CD4-positive, CD25-positive, alpha-beta regulatory T cell (primary cell): ENCODE results near the gene SORBS2. TPM values are rescaled to one million over a fixed set of nuclear protein-coding genes. Genes with fewer than 3 reads are reported as not detected.
"Not testable (repeated sequence)": the region's sequence is repeated elsewhere in the genome, so short reads cannot be mapped to it uniquely, and the experiment has no call there.

ENCODE experiments used
- ATAC-seq, 2 donors: fragments of 150-1000 bp; cut with Tn5 transposase; one replicate each; pipeline ENCODE4 v1.10.0; 2021; ENCODE audit warnings: low read depth in 2 of 2, moderate number of reproducible peaks in 2 of 2, moderate library complexity in 1 of 2
- DNase-seq, 3 donors: peaks; one replicate each; pipeline versions ENCODE4 v3.0.0 to v3.0.0-alpha.2; 2012 to 2022; ENCODE audit warnings: mixed read lengths in 1 of 3
- H3K27ac ChIP-seq: one replicate; pipeline ENCODE4 v1.7.0; 2013; ENCODE audit warnings: mild to moderate bottlenecking, low read length; ENCODE audit not compliant: insufficient read depth, poor library complexity, severe bottlenecking
- H3K27me3 ChIP-seq: one replicate; pipeline ENCODE4 v1.7.0; 2013; ENCODE audit warnings: low read length; ENCODE audit not compliant: control insufficient read depth, insufficient read depth
- H3K36me3 ChIP-seq: one replicate; pipeline ENCODE4 v1.7.0; 2013; ENCODE audit warnings: mild to moderate bottlenecking, low read length, moderate library complexity; ENCODE audit not compliant: control insufficient read depth, insufficient read depth
- H3K4me1 ChIP-seq: 2 replicates; pipeline ENCODE4 v1.7.0; 2013; ENCODE audit warnings: mild to moderate bottlenecking, low read length; ENCODE audit not compliant: insufficient read depth, control insufficient read depth, poor library complexity, severe bottlenecking
- H3K4me3 ChIP-seq: one replicate; pipeline ENCODE4 v1.7.0; 2013; ENCODE audit warnings: low read depth, mild to moderate bottlenecking, low read length, moderate library complexity
- H3K9me3 ChIP-seq, 2 experiments: 1 replicate in 1 of 2; 2 replicates in 1 of 2; pipeline ENCODE4 v1.7.0; 2013; ENCODE audit warnings: low read length in 2 of 2, mild to moderate bottlenecking in 1 of 2, moderate library complexity in 1 of 2; ENCODE audit not compliant: control insufficient read depth in 2 of 2
- H3K27ac Mint-ChIP-seq, 3 donors: one replicate each; pipeline ENCODE4 v1.8.0; 2020 to 2022; ENCODE audit warnings: mild to moderate bottlenecking in 3 of 3, mixed read lengths in 3 of 3, moderate library complexity in 2 of 3
- H3K27me3 Mint-ChIP-seq: one replicate; pipeline ENCODE4 v1.8.0; 2022; ENCODE audit warnings: mild to moderate bottlenecking, mixed read lengths
- H3K36me3 Mint-ChIP-seq: one replicate; pipeline ENCODE4 v1.8.0; 2020; ENCODE audit warnings: mixed read lengths
- H3K4me1 Mint-ChIP-seq, 4 donors: one replicate each; pipeline ENCODE4 v1.8.0; 2020 to 2022; ENCODE audit warnings: mixed read lengths in 4 of 4, mild to moderate bottlenecking in 1 of 4
- H3K4me3 Mint-ChIP-seq, 4 donors: one replicate each; pipeline ENCODE4 v1.8.0; 2020 to 2022; ENCODE audit warnings: mild to moderate bottlenecking in 4 of 4, mixed read lengths in 4 of 4, moderate library complexity in 3 of 4
- H3K9me3 Mint-ChIP-seq, 7 donors: one replicate each; pipeline ENCODE4 v1.8.0; 2020 to 2022; ENCODE audit warnings: mixed read lengths in 7 of 7, mild to moderate bottlenecking in 3 of 7, moderate library complexity in 2 of 7
- polyA plus RNA-seq, 4 donors: library from polyadenylated mRNA; unstranded; fragments of 300-500 nt; fragmentation: Illumina TruSeq; gene quantifications; one replicate each; pipeline ENCODE4 v1.2.3, GENCODE V29; 2021
- total RNA-seq: library from RNA; stranded (reverse); gene quantifications from one replicate; pipeline ENCODE4 v1.2.3, GENCODE V29; 2022

The SORBS2 gene
- total and polyA plus RNA-seq, 5 donors from 2014 or later, result 0.07 TPM; not detected in 4

DNA sequence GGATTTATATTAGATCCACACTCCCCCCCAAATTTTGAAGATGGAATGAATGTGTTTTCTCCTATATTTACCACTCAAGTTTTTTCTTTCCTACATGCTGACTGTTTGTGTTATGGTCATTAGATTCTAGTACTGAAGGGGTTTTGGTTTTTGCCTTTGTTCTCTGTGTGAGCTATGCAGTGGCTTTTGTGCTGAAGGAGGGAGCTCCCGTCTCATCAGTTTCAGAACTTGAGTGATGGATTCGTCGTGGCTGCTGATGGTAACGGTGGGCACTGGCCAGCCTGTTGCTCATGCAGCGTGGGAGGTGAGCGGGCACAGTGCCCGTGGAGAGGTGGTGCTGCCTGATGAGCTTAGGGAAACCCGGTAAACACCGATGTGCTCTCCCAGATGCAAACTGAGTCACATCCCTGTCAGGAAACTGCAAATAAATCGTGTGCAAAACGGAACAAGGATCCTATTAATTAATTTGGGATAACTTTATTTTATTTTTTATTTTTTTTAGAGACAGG, 101.5 kb downstream of the SORBS2 start:
- Histone ChIP-seq H3K27ac (no peak overlapping the region), H3K9me3 (no peaks in the 10 kb centered on the region), H3K36me3 (no peaks in the 10 kb centered on the region), H3K4me3 (no peak overlapping the region), H3K4me1 (no peaks in the 10 kb centered on the region), H3K27me3 (no peaks in the 10 kb centered on the region)
- no peaks in the 10 kb centered on the region for H3K4me1 Mint-ChIP-seq
- ATAC-seq (no peak), DNase-seq (no peak)
- H3K9me3 Mint-ChIP-seq, result peaks cover 0 to 4% (median 3%) of the 10 kb centered on the region in 7 donors
- H3K27me3 Mint-ChIP-seq, result peaks cover 4% of the 10 kb centered on the region
- H3K36me3 Mint-ChIP-seq, result no peaks in the 10 kb centered on the region
- H3K27ac Mint-ChIP-seq, result no peak overlapping the region
- H3K4me3 Mint-ChIP-seq, result no peak overlapping the region

DNA sequence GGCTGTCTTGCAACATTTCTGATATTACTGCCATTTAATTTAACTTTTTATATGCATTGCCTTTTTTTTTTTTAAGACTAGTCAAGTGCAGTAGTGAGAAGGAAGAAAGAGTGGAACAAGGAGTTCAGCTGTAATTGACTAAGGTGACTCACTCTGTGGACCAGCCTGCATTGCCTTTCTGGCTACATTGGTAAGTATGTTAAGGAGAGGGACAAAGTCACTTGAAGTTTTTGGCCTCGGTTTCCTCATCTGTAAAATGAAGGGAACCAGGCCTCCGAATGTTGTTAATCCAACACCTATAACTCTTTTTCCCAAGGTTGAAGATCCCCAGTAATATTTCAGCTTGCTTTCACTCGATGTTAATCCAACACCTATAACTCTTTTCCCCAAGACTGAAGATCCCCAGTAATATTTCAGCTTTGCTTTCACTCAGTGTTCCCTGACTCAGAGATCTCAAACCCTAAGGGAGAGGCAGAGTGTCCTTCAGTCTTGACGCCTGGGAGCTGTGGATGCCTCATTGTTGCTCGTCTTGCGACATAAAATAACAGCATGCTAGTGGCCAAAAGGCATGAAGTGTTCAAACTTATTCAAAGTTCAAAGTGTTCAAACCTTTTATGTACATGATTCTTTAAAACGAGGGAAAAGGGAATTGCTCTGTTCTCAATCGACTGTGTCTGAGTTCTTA, 102.0 kb downstream of the SORBS2 start:
- no peak overlapping the region for H3K4me3 ChIP-seq
- no peak overlapping the region for H3K27ac ChIP-seq
- no peaks in the 10 kb centered on the region for H3K4me1 ChIP-seq
- ATAC-seq (no peak), DNase-seq (no peak)
- H3K27ac Mint-ChIP-seq, result peak overlapping the region in 1 of 3 donors; percentile 34
- no peaks in the 10 kb centered on the region for H3K36me3 Mint-ChIP-seq
- H3K4me3 Mint-ChIP-seq, result no peak overlapping the region
- H3K27me3 Mint-ChIP-seq, result peaks cover 4% of the 10 kb centered on the region
- H3K9me3 Mint-ChIP-seq, result peaks cover 0 to 4% (median 3%) of the 10 kb centered on the region in 7 donors
- H3K9me3 ChIP-seq, result no peaks in the 10 kb centered on the region
- H3K36me3 ChIP-seq, result no peaks in the 10 kb centered on the region
- no peaks in the 10 kb centered on the region for H3K27me3 ChIP-seq
- no peaks in the 10 kb centered on the region for H3K4me1 Mint-ChIP-seq

DNA sequence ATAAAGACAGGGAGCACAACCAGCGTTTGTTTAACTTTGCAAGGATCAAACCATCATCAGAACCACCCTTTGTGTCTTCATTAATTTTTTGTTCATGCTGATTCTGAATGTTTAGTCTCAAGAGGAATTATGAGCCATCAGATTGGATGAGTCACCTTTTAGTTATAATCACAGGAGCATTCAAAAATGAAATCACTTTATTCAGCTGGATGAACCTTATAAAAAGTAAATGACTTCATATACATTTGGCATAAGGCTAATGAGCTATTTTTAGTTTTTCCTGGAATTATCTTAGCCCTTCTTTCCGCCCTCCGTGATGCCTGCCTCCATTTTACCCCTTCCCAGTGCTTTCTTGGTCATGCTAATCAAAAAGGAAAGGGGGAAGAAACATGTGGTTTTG, 103.6 kb downstream of the SORBS2 start:
- no peaks in the 10 kb centered on the region for H3K36me3 ChIP-seq
- Mint-ChIP-seq H3K4me3 (no peak overlapping the region), H3K27ac (no peak overlapping the region)

DNA sequence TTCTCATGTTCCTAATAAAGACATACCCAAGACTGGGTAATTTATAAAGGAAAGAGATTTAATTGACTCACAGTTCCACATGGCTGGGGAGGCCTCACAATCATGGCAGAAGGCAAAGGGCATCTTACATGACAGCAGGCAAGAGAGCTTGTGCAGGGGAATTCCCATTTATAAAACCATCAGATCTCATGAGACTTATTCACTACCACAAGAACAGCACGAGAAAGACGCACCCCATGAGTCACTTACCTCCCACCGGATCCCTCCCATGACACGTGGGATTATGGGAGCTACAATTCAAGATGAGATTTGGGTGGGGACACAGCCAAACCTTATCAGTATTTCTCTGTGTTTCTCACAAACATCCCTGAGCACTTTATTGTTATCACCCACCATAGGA, 104.4 kb downstream of the SORBS2 start:
- not testable (repeated sequence) for H3K36me3 ChIP-seq, H3K27ac Mint-ChIP-seq, H3K4me3 Mint-ChIP-seq, H3K9me3 ChIP-seq, H3K27me3 Mint-ChIP-seq, H3K27ac ChIP-seq, H3K36me3 Mint-ChIP-seq, H3K4me1 ChIP-seq, H3K4me3 ChIP-seq, H3K27me3 ChIP-seq, H3K9me3 Mint-ChIP-seq, ATAC-seq, H3K4me1 Mint-ChIP-seq, DNase-seq

More for the DNA sequence above, 103.6 kb downstream of the SORBS2 start:
- Mint-ChIP-seq H3K27me3 (peaks cover 4% of the 10 kb centered on the region), H3K9me3 (peaks cover 0 to 6% (median 3%) of the 10 kb centered on the region in 7 donors), H3K36me3 (no peaks in the 10 kb centered on the region), H3K4me1 (no peaks in the 10 kb centered on the region)
- Histone ChIP-seq H3K4me3 (no peak overlapping the region), H3K27me3 (no peaks in the 10 kb centered on the region), H3K27ac (no peak overlapping the region), H3K4me1 (no peaks in the 10 kb centered on the region), H3K9me3 (no peaks in the 10 kb centered on the region)
- no peak for ATAC-seq
- DNase-seq, result no peak

DNA sequence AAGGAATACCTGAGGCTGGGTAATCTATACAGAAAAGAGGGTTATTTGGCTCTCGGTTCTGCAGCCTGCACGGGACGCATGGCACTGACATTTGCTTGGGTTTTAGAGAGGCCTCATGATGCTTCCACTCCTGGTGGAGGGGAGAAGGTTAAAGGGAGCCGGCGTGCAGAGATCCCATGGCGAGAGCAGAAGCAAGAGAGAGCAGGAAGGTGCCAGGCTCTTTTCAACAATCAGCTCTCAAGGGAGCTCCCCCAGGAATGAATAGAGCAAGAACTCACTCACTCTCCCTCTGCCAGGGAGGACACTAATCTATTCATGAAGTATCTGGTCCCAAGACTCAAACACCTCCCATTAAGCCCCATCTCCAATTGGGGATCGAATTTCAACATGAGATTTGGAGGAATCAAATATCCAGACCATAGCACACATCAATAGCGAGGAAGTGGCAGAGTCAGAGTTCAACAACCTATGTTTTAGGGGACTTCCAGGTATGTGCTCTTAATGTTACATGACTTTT, 109.8 kb downstream of the SORBS2 start:
- Histone ChIP-seq H3K27ac (no peak overlapping the region), H3K27me3 (no peaks in the 10 kb centered on the region), H3K4me1 (no peaks in the 10 kb centered on the region), H3K4me3 (no peak overlapping the region), H3K9me3 (no peaks in the 10 kb centered on the region), H3K36me3 (no peaks in the 10 kb centered on the region)
- no peak for DNase-seq
- Mint-ChIP-seq H3K27me3 (peaks cover 9% of the 10 kb centered on the region), H3K4me3 (no peak overlapping the region), H3K4me1 (no peaks in the 10 kb centered on the region), H3K36me3 (no peaks in the 10 kb centered on the region), H3K9me3 (peaks cover 0 to 6% (median 0%) of the 10 kb centered on the region in 7 donors), H3K27ac (no peak overlapping the region)
- no peak for ATAC-seq

DNA sequence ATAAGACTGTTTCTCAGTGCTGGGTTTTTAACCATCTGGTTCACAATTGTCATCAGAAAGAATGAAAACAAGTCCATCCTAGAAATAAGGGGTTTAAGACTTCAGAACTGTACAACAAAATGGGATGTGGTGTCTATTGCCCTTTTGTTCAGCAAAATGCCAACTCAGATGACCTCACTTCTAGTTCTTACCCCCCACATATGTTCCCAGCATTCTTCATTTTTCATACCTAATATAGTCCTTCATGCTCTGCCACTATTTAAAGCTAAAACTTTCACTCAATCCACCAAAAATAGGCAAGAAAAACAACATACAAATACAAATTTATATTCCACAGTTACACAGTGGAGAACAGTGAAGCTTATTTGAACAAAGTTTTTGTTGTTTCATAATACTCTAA, 111.4 kb downstream of the SORBS2 start:
- H3K4me1 ChIP-seq, result no peaks in the 10 kb centered on the region
- no peaks in the 10 kb centered on the region for H3K4me1 Mint-ChIP-seq
- H3K27me3 Mint-ChIP-seq, result peaks cover 4% of the 10 kb centered on the region

DNA sequence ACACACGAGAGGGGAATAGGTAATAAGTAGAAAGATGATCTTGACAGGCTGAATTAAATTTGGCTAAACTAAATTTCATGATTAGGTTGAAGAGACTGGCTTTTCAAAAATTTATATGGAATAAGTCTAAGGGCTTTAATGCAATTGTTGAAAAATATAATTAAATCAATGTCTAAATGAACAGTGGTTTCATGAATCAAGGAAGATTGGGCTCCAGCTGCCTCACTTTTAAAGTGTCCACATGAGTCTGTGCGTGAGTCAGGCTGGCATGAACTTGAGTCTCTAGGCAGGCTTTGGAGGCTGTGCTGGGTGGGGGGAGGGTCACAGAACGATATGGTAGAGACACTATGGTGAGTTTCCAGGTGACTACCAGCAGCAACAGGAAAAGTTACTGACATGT, 111.9 kb downstream of the SORBS2 start:
- ATAC-seq, result no peak
- no peak overlapping the region for H3K27ac ChIP-seq

More for the DNA sequence above, 111.4 kb downstream of the SORBS2 start:
- H3K9me3 Mint-ChIP-seq, result peaks cover 0 to 3% (median 0%) of the 10 kb centered on the region in 7 donors
- H3K4me3 ChIP-seq, result no peak overlapping the region
- ATAC-seq (no peak), DNase-seq (no peak)
- H3K36me3 ChIP-seq, result no peaks in the 10 kb centered on the region
- no peaks in the 10 kb centered on the region for H3K27me3 ChIP-seq
- H3K36me3 Mint-ChIP-seq, result no peaks in the 10 kb centered on the region
- no peak overlapping the region for H3K4me3 Mint-ChIP-seq
- H3K27ac ChIP-seq, result no peak overlapping the region
- no peak overlapping the region for H3K27ac Mint-ChIP-seq
- no peaks in the 10 kb centered on the region for H3K9me3 ChIP-seq

DNA sequence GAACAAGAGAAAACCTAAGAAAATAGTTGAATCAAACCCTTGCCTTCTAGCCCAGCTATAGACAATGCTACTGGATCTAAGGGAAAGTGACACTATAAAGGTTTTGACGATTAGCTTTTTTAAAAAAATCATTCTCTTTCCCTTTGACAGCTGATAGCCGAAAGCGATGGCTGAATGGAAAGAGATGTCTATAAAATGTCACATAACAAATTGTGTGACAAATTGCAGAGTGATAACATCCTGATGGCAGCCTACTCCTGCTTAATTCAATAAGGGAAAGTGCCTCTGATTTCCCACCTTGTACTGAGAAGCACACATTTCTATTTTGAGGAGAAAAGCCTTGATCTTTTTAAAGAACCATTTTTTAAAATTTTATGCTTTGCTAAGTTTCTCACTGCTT, 114.5 kb downstream of the SORBS2 start:
- Mint-ChIP-seq H3K27me3 (peaks cover 4% of the 10 kb centered on the region), H3K27ac (no peak overlapping the region), H3K36me3 (no peaks in the 10 kb centered on the region), H3K4me3 (no peak overlapping the region), H3K4me1 (no peaks in the 10 kb centered on the region), H3K9me3 (no peaks in the 10 kb centered on the region)
- ATAC-seq, result no peak
- no peak for DNase-seq
- H3K4me3 ChIP-seq, result no peak overlapping the region
- no peaks in the 10 kb centered on the region for H3K9me3 ChIP-seq
- H3K4me1 ChIP-seq, result no peaks in the 10 kb centered on the region
- no peak overlapping the region for H3K27ac ChIP-seq
- H3K27me3 ChIP-seq, result no peaks in the 10 kb centered on the region
- no peaks in the 10 kb centered on the region for H3K36me3 ChIP-seq

More for the DNA sequence above, 111.9 kb downstream of the SORBS2 start:
- H3K36me3 ChIP-seq, result no peaks in the 10 kb centered on the region
- Mint-ChIP-seq H3K27me3 (peaks cover 4% of the 10 kb centered on the region), H3K4me1 (no peaks in the 10 kb centered on the region), H3K4me3 (no peak overlapping the region), H3K9me3 (peaks cover 0 to 3% (median 0%) of the 10 kb centered on the region in 7 donors), H3K36me3 (no peaks in the 10 kb centered on the region), H3K27ac (no peak overlapping the region)
- no peaks in the 10 kb centered on the region for H3K9me3 ChIP-seq
- no peaks in the 10 kb centered on the region for H3K27me3 ChIP-seq
- no peaks in the 10 kb centered on the region for H3K4me1 ChIP-seq
- H3K4me3 ChIP-seq, result no peak overlapping the region
- DNase-seq, result no peak
